DOHH2 (cell line): ENCODE measurements around the gene ANKRD42.

Experiments
- H3F3A ChIP-seq: fragments of 200-600 bp; sonication (generic), shearing (Covaris generic); 2 replicates; pipeline ENCODE4 v1.6.0; 2016; ENCODE audit warnings: antibody characterized with exemption, mild to moderate bottlenecking; ENCODE audit not compliant: control insufficient read depth, insufficient read depth
- H3K27ac ChIP-seq: fragments of 200-600 bp; sonication (generic); 2 replicates; pipeline ENCODE4 v1.5.1; 2014; ENCODE audit warnings: low read depth, mild to moderate bottlenecking, low read length, moderate library complexity
- H3K27me3 ChIP-seq: fragments of 200-600 bp; sonication (generic); 2 replicates; pipeline ENCODE4 v1.6.1; 2014; ENCODE audit warnings: mild to moderate bottlenecking, low read length, mixed read lengths; ENCODE audit not compliant: control insufficient read depth
- H3K36me3 ChIP-seq: fragments of 200-600 bp; sonication (generic); 2 replicates; pipeline ENCODE4 v1.6.1; 2014; ENCODE audit warnings: mild to moderate bottlenecking, low read length, moderate library complexity, mixed read lengths; ENCODE audit not compliant: control insufficient read depth
- H3K4me1 ChIP-seq: fragments of 200-600 bp; sonication (generic); 2 replicates; pipeline ENCODE4 v1.6.1; 2014; ENCODE audit warnings: mild to moderate bottlenecking, low read length, mixed read lengths; ENCODE audit not compliant: control insufficient read depth
- H3K4me2 ChIP-seq: fragments of 200-600 bp; sonication (generic); 2 replicates; pipeline ENCODE4 v1.6.0; 2014; ENCODE audit warnings: mild to moderate bottlenecking, low read length, moderate library complexity
- H3K4me3 ChIP-seq: fragments of 200-600 bp; sonication (generic); 2 replicates; pipeline ENCODE4 v1.5.1; 2014; ENCODE audit warnings: mild to moderate bottlenecking, low read length, mixed read lengths
- H3K79me2 ChIP-seq: fragments of 200-600 bp; sonication (generic); 2 replicates; pipeline ENCODE4 v1.6.1; 2014; ENCODE audit warnings: mild to moderate bottlenecking, low read length, mixed read lengths; ENCODE audit not compliant: control insufficient read depth
- H3K9me2 ChIP-seq: fragments of 200-600 bp; sonication (generic); replicated peaks from 2 replicates; pipeline ENCODE4 v1.6.1; 2014; ENCODE audit warnings: mild to moderate bottlenecking, low read length, mixed read lengths; ENCODE audit not compliant: control insufficient read depth
- H3K9me3 ChIP-seq: fragments of 200-600 bp; sonication (generic); 2 replicates; pipeline ENCODE4 v1.6.1; 2014; ENCODE audit warnings: antibody characterized with exemption, low read length, mixed read lengths; ENCODE audit not compliant: control insufficient read depth, insufficient read depth
- H4K20me1 ChIP-seq: fragments of 200-600 bp; sonication (generic); 2 replicates; pipeline ENCODE4 v1.6.0; 2014; ENCODE audit warnings: low read depth, mild to moderate bottlenecking, antibody characterized with exemption, low read length, moderate library complexity; ENCODE audit not compliant: control insufficient read depth, insufficient read depth
- EZH2phosphoT487 ChIP-seq: fragments of 200-600 bp; sonication (generic); IDR thresholded peaks from 2 replicates; pipeline ENCODE4 v1.6.1; 2017; ENCODE audit warnings: borderline replicate concordance, mild to moderate bottlenecking, antibody characterized with exemption, low read length, moderate library complexity, mixed read lengths
- TF ChIP-seq, protein P1 (sequence below): fragments of 200-600 bp; sonication (generic); IDR thresholded peaks from one replicate; pipeline ENCODE4 v1.5.1; 2014; ENCODE audit warnings: antibody characterized with exemption, mild to moderate bottlenecking, low read depth, low read length; ENCODE audit not compliant: poor library complexity, severe bottlenecking

Gene ANKRD42

DNA sequence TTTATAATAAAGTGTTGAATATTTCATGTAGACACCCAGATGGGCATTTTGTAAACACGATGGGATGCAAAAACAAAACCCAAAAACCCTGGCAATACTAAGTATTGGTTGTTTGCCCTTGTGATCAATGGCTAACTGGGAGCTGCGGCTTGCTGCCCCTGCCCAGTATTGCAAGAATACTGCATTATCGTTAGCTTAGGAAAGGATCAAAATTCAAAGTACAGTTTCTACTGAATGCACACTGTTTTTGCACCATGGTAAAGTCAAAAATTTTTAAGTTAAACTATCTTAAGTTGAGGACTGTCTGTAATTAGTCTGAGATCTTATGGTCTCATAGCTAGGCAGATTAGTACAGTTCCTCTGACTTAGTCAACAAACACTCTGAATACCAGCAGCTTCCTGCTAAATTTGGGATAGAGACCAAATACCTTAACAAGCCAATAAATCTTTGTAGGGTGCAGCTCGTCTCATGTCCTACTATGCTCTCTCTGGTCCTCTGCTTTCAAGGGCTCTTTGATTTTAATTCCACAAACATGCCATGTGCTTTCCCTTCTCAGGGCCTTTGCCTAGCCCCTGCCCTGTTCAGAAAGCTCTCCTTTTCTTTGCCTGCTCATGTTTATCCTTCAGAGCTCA lies 88.7 kb downstream of the ANKRD42 start:
- TF ChIP-seq EZH2phosphoT487 = no peak
- TF ChIP-seq, protein P1, sequence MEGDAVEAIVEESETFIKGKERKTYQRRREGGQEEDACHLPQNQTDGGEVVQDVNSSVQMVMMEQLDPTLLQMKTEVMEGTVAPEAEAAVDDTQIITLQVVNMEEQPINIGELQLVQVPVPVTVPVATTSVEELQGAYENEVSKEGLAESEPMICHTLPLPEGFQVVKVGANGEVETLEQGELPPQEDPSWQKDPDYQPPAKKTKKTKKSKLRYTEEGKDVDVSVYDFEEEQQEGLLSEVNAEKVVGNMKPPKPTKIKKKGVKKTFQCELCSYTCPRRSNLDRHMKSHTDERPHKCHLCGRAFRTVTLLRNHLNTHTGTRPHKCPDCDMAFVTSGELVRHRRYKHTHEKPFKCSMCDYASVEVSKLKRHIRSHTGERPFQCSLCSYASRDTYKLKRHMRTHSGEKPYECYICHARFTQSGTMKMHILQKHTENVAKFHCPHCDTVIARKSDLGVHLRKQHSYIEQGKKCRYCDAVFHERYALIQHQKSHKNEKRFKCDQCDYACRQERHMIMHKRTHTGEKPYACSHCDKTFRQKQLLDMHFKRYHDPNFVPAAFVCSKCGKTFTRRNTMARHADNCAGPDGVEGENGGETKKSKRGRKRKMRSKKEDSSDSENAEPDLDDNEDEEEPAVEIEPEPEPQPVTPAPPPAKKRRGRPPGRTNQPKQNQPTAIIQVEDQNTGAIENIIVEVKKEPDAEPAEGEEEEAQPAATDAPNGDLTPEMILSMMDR = no peak
- Histone ChIP-seq H3K9me3 (no peaks in the 10 kb centered on the region), H3K9me2 (no peaks in the 10 kb centered on the region), H3K4me3 (no peak overlapping the region), H3F3A (peaks cover 4% of the 10 kb centered on the region; the same call in 1 of the 2 replicates), H3K27me3 (no peaks in the 10 kb centered on the region), H3K36me3 (peaks cover 45% of the 10 kb centered on the region), H3K79me2 (peaks cover 52% of the 10 kb centered on the region), H3K27ac (no peak overlapping the region), H4K20me1 (no peaks in the 10 kb centered on the region), H3K4me1 (peaks cover 23% of the 10 kb centered on the region), H3K4me2 (peak overlapping the region; percentile 3; the same call in 1 of the 2 replicates)

DNA sequence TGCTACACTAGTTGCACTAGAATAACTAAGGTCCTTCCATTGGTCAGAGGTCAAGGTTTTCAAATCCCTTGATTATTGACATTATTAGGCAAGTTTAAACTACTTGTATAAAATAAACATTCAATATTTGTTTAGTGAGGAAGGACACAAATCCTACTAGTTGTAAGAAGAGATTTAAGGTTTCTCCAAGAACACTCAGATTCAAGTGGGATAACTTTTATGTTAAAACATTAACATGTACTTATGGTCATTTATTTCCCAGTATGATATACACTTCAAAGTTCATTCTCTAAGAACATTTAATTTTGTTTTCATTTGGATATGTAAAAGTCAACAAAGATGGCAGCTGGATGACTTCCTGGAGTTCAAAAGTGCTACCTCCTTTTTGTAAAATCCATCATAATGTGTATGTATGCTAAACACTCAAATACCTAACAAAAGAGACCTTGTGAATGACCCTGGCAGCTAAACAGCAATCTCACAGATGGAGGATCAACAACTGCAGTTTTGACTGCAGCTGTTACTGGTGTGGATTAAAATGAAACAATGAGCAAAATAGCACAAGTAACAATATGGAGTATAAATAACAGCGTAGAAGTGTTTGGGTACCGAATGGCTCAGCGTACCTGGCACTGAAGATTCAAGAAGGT lies 91.1 kb downstream of the ANKRD42 start:
- peaks cover 31% of the 10 kb centered on the region for H3K36me3 ChIP-seq
- peaks cover 48% of the 10 kb centered on the region for H3K4me1 ChIP-seq
- H3K9me3 ChIP-seq = no peaks in the 10 kb centered on the region
- no peaks in the 10 kb centered on the region for H4K20me1 ChIP-seq
- no peaks in the 10 kb centered on the region for H3K27me3 ChIP-seq
- H3K4me3 ChIP-seq = peak overlapping the region; percentile 100
- H3K79me2 ChIP-seq = peaks cover 52% of the 10 kb centered on the region
- no peaks in the 10 kb centered on the region for H3K9me2 ChIP-seq
- peaks cover 16% of the 10 kb centered on the region for H3F3A ChIP-seq
- TF ChIP-seq, protein P1 = no peak
- no peak for TF ChIP-seq EZH2phosphoT487
- peak overlapping the region; percentile 82; the same call in 1 of the 2 replicates for H3K27ac ChIP-seq
- peak overlapping the region; percentile 94 for H3K4me2 ChIP-seq

DNA sequence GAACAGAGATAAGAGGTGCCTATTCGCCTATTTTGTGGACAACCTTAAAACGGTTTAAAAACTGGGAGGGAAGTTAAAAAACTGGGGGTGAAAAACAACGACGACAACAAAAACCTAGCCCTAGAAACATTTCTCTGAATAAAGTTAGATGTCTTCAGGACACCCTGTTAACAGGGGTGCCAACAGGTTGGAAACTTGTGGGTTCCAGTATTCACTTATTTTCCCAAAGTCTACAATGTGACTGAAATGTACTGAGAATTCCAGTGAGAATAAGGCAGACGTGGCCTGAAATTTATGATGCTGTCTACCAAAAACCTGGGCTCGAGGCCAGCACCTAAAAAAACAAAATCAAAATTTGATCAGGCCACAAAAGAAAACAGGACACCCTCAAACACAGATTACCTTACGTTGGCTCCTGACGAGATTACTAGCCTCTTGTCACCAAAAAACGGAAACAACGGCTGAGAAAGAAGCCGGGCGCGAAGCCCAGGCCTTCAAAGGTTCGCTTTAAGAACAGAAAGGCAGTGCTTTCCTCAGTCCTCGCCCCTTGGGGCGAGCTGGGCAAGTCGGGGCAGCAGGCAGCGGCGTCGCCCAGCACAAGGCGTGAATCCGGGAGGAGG lies 91.7 kb downstream of the ANKRD42 start:
- Histone ChIP-seq H4K20me1 (no peaks in the 10 kb centered on the region), H3K79me2 (peaks cover 52% of the 10 kb centered on the region), H3K27ac (peak overlapping the region; percentile 82), H3K4me2 (peak overlapping the region; percentile 94), H3K9me3 (no peaks in the 10 kb centered on the region), H3K9me2 (no peaks in the 10 kb centered on the region), H3F3A (peaks cover 16% of the 10 kb centered on the region), H3K27me3 (no peaks in the 10 kb centered on the region), H3K36me3 (peaks cover 25% of the 10 kb centered on the region), H3K4me1 (peaks cover 52% of the 10 kb centered on the region), H3K4me3 (peak overlapping the region; percentile 100)
- no peak for TF ChIP-seq EZH2phosphoT487
- TF ChIP-seq, protein P1 = no peak
